Inferior parietal cortex (tissue), 1 donor: Measurements from ENCODE around the gene TNP2.
"Not testable (repeated sequence)": the region's sequence is repeated elsewhere in the genome, so short reads cannot be mapped to it uniquely, and the experiment has no call there.

ENCODE experiments used
- DNase-seq: peaks from one replicate; pipeline ENCODE4 v3.0.0-alpha.2; 2016; ENCODE audit errors: extremely low spot score

The TNP2 gene

DNA sequence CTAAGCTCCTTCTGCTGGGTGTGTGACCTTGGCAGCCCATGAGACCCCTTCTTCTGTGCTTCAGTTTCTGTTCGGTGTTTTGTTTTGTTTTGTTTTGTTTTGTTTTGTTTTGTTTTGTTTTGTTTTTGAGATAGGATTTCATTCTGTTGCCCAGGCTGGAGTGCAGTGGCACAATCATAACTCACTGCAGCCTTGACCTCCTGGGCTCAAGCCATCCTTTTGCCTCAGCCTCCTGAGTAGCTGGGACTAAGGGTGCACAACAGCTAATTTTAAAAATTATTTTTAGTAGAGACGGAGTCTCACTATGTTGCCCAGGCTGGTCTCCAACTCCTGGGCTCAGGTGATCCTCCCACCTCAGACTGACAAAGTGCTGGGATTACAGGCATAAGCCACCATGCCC lies 48.6 kb downstream of the TNP2 start:
- DNase-seq, result not testable (repeated sequence)

- DNase-seq, result no peak
Observed at GRCh38 chr16:11219178-11219577, 49.9 kb downstream of the TNP2 start.

- no peak for DNase-seq
Observed at GRCh38 chr16:11218604-11218962, 50.5 kb downstream of the TNP2 start.
